Measurements from ENCODE around the gene GPC6. TPM values are rescaled to one million over a fixed set of nuclear protein-coding genes. Genes with fewer than 3 reads are reported as not detected.

Gene GPC6
- total and polyA plus RNA-seq, 9 of the 15 experiments (the other 6 are each of a cell fraction or from before 2014, with no cell fraction given): under 0.01 to 0.20 (median 0.01) TPM; not detected in 4

GRCh38 chr13:94256721-94257120, 1030.1 kb downstream of the GPC6 start (continued):
- TF ChIP-seq HMGXB4 (CRISPR knock-in tag; IDR thresholded peaks at IDR 0.05) (no peak), KHSRP (IDR thresholded peaks at IDR 0.05) (no peak), TRIM25 (IDR thresholded peaks at IDR 0.05; ENCODE audit: borderline replicate concordance) (no peak)

- no peak for FAIRE-seq
These were observed 1033.4 kb downstream of the GPC6 start for GRCh38 chr13:94259984-94260383.

More at GRCh38 chr13:94259984-94260383, 1033.4 kb downstream of the GPC6 start:
- no TSS peak for BruUV-seq (replicated peaks)
- Histone ChIP-seq H3K9me3 (replicated peaks; ENCODE audit: control insufficient read depth, insufficient read depth, low read depth, low read length) (no peaks in the 10 kb centered on the region), H3K4me1 (replicated peaks in 1 of 2; ENCODE audit: control insufficient read depth in 2 of 2, insufficient read depth in 2 of 2, low read length in 2 of 2) (no peaks in the 10 kb centered on the region), H3K27ac (ENCODE audit: extremely low read depth, low read depth, low read length) (no peak overlapping the region), H3K9me1 (ENCODE audit: control insufficient read depth, insufficient read depth, low read length) (no peaks in the 10 kb centered on the region), H3K4me3 (no peak overlapping the region), H3K4me2 (ENCODE audit: insufficient read depth, low read length) (no peak overlapping the region), H3K9ac (ENCODE audit: insufficient read depth in 1 of 2, low read depth in 2 of 2, low read length in 2 of 2) (no peak overlapping the region), H3K36me3 (ENCODE audit: control insufficient read depth, insufficient read depth, low read length) (no peaks in the 10 kb centered on the region), H4K20me1 (replicated peaks; ENCODE audit: control insufficient read depth, insufficient read depth, low read length) (no peaks in the 10 kb centered on the region), H3K27me3 (ENCODE audit: control insufficient read depth in 2 of 2, insufficient read depth in 2 of 2, low read length in 2 of 2) (no peaks in the 10 kb centered on the region), H2AFZ (ENCODE audit: low read depth, low read length) (no peak overlapping the region), H3K79me2 (ENCODE audit: control insufficient read depth, insufficient read depth, low read length) (no peaks in the 10 kb centered on the region)
- ChIA-PET POLR2A (no interaction called here), CTCF (ENCODE audit: low intra/inter-chr PET ratio) (no interaction called here)
- TF ChIP-seq PURB (CRISPR knock-in tag; IDR thresholded peaks at IDR 0.05; ENCODE audit: low read depth): no peak
- in situ Hi-C loops (cut with MboI): no loop called here
- WGBS (ENCODE audit: insufficient coverage, low coverage, missing lambda C conversion rate): 0% methylated on average over 1 of the region's 1 CpG
- ATAC-seq (no peak), DNase-seq (ENCODE audit: extremely low read depth in 1 of 4, low spot score in 3 of 4) (no peak)
- intact Hi-C loops (cut with micrococcal nuclease): no loop called here
